Right kidney (tissue), 1 donor: ENCODE results near the gene ESPNL.

Experiments
- DNase-seq: peaks from one replicate; pipeline ENCODE4 v3.0.0-alpha.2; 2016

ESPNL gene

DNA sequence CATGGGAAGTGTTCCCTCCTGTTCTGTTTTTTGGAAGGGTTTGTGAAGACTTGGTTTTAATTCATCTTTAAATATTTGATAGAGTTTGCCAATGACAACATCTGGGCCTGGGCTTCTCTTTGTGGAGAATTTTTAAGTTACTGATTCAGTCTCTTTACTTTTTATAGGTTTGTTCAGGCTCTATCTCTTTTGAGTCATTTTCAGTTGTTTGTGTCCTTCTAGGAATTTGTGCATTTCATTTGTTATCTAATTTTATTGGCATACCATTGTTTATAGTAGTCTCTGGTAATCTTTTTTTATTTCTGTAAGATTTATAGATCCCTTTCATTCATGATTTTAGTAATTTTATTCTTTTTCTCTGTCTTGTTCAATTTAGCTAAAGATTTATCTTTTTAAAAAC is 24.7 kb upstream of the ESPNL start:
- DNase-seq: no peak

DNA sequence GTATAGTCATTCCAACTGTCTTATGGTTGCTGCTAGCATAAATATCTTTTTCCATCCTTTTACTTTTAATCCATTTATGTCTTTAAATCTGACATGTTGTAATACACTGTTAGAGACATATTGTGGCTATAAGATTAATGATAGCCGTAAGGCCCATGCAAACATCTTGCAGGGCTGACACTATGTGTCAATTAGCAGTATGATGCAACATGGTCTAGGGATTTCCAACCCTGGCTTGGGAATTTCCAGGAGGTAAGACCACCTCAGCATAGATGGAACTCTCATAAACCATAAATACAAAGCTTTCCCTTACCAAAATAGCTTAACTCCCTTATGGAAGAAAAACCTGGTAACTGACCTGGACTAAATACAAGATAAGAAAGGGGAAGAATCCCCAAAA is 22.8 kb upstream of the ESPNL start:
- DNase-seq: no peak

DNA sequence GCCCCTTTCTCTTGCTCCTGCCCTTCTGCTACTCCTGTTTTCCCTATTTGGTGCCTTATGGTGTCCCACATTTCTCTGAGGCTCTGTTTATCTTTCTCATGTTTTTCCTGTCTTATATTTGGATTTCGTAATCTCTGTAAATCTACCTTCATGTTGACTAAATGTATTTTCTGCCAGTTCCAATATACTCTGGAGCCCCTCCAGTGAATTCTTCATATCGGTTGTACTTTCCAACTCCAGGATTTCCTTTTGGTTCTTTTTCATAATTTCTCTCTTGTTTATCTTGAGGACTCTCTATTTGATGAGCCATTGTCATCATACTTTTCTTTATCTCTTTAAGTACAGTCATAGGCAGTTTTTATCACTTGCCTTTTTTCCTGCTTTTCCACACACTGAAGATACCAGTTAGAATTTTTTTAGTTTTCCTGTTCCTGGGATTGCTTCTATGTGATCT is 20.2 kb upstream of the ESPNL start:
- DNase-seq: no peak

DNA sequence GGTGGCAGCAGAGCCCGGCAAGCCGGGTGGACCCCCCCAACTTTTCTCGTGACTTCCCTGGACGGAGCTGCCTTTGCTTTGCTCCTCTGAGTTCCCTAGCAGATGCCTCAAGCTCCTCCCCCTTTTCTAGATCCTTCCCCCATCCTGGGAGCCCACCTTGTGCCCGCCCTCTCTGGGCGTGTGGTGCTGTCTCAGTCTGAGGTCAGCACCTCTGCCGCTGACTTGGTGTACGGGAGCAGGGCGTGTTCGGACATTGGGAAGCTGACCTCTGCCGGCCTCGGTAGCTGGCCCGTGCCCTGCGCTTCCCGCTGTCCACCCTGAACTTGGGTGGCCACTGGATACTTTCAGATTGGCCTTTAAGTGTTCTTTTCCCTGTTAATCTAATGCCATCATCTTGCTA is 19.6 kb upstream of the ESPNL start:
- no peak for DNase-seq

DNA sequence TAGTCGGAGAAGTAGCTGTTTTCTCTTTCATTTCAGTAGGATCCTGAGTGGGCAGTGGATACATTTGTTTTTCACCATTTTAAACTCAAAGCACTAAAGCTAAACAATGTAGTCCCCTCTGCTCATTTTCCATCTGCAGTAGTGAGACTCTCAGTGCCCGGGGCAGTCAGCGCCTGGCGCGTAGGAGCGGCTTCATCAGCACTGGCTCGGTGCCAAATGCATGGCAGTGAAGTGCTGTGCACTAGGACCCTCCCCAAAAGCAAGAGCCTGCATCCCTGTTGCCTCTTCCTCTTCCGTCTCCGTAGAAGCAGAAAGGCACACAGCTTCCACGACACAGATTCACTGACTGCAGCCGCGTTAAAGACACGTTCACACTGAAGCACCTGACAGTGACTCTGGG is 19.0 kb upstream of the ESPNL start:
- no peak for DNase-seq

DNA sequence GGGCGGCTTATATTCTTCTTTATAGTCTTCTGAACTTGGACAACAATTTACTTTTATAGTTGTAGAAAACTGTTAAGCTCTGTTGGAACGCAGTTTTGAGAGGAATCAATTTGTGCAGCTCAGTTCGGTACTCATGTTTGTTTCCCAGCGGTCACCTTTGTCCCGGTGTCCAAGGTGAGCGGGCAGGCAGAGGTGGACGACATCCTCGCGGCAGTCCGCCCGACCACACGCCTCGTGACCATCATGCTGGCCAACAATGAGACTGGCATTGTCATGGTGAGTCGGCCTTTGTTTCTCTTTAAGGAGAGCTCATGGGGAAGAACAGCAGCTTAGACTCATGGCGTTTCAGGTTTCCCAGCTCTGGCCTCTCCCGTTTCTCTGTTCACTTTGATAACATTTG is 18.6 kb upstream of the ESPNL start:
- no peak for DNase-seq

DNA sequence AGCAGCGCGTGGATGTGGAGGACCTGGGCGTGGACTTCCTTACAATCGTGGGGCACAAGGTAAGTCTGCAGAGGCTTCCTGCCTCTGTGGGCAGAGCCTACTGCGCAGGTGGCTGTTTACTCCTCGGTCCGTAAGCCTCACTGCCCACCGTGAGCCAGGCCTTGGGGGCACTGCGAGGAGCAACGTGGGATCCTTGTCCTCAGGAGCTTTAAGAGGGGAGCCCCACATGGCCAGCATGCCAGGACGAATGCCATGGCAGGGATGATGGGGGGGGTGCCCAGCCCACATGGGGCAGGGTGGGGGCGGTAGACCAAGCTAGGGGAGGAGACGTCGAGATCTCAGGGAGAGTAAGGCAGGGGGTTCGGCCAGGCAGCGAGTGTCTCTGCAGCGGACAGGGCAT is 18.0 kb upstream of the ESPNL start:
- DNase-seq: no peak

DNA sequence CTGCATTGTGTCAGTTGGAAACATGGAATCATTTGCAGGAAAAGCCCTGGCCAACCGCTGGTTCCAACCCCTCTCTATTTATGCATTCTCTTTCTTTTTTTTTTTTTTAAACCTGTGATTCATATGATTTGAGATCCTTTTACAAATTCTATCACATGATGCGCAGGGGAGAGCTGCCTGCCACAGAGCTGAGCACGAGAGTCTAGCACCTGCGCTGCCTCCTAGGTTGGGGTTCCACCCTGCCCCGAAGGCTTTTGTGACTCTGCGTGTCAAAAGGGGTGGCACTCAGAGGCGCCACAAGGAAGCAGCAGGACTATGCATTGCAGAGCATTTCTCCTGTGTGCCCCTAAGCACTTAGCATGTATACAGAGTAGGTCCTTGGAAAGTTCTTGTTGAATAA is 17.3 kb upstream of the ESPNL start:
- no peak for DNase-seq

DNA sequence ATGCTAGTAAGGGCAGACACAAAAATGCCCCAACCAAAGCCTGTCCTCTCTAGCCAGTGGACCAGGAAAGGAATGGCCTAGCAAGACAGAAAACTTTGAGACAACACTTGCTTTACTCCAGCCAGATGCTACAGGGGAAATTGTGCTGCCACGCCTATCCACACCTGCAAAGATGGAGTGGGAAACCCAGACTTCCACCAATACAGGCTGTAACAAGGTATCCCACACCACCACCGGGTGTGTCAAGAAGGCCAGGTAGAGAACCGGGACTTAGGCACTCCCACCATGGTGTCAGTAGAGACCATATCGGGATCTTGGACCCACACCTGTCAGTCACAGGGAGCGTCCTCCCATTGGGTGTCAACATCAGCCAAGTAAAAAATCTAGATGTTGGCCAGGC is 16.2 kb upstream of the ESPNL start:
- DNase-seq: no peak

DNA sequence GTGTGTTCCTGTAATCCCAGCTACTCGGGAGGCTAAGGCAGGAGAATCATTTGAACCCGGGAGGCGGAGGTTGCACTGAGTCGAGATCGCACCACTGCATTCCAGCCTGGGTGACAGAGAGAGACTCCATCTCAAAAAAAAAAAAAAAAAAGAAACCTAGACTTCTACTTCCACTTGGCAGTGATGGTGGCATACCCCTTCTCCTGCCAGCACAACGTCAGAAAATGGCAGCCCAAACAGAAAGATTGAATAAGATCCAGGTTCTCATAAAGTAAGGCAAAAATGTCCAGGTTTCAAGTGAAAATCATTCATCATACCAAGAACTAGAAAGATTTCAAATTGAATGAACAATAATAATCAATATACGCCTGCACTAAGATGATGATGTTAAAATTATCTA is 15.4 kb upstream of the ESPNL start:
- DNase-seq: no peak

DNA sequence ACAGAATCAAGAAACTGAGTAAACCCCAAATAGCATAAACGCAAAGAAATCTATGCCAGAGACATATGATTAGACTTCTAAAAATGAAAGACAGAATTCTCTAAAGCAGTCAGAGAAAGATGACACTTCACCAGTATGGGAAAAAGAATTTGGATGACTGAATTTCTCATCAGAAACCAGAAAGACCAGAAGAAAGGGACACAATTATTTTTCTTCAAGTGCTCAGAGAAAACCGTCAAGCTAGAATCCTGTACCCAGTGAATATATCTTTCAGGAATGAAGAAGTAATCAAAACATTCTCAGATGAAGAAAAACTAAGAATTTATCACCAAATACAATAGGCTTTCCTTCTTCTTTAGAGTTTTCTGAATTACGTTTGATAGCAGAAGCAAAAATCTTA is 14.2 kb upstream of the ESPNL start:
- DNase-seq: no peak

DNA sequence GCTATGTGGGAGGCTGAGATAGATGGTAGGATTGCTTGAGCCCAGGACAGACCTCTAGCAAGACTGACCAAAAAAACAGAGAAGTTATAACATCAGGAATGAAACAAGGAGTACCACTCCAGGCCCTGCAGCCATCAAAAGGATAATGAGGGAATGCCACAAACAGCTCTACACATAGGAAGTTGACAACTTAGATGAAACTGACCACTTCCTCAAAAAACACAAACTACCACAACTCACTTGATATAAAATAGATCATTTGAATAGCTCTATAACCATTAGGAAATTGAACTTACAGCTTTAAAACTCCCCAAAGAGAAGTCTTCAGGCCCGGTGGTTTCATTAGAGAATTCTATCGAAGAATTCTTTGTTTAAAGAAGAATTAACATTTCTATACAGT is 12.9 kb upstream of the ESPNL start:
- no peak for DNase-seq

DNA sequence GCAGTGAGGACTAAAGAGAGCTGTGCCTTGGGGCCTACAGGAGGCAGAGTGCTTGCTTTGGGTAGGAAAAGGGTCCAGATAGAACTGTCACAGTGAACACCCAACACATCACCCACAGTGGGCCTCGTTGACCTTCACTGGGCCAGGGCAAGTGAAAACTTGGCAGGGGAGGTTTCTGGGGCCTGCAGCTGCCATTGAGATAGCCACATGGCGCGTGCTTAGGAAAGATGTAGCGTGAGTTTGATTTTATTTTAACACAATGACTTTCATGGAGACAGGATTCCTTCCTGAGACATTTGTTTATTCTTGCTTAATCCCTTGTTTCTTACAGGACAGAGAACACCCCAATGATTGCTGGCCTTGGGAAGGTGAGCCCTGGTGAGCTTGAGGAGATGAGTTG is 9.3 kb upstream of the ESPNL start:
- DNase-seq: no peak

DNA sequence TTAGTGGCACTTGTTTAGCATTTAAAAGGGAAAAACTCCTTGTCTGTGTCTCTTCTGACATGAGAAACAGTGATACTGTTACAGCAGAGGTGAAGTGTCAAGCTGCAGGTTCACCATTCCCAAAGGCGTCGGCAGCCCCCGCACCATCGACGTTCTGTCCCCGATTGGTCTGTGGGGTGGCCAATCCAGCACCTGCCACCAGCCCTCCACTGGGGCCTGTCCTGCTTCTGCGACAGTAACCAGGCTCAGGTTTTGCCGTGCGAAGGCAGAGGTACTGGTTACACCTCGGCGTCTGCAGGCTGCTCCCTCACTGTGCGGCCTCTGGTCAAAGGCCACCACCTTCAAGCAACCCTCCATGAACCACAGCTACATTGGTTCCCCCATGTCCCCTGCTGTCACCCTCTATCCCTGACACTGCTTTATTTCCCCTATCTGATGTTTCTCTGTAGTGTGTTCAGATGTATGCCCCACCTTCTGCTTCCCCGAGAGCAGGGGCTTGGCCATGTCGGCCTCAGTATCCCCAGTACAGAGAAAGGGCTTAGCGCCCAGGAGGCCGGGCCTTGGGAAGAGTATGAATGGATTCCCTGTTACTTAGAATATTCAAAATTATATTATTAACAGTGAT is 8.6 kb upstream of the ESPNL start:
- DNase-seq: no peak

DNA sequence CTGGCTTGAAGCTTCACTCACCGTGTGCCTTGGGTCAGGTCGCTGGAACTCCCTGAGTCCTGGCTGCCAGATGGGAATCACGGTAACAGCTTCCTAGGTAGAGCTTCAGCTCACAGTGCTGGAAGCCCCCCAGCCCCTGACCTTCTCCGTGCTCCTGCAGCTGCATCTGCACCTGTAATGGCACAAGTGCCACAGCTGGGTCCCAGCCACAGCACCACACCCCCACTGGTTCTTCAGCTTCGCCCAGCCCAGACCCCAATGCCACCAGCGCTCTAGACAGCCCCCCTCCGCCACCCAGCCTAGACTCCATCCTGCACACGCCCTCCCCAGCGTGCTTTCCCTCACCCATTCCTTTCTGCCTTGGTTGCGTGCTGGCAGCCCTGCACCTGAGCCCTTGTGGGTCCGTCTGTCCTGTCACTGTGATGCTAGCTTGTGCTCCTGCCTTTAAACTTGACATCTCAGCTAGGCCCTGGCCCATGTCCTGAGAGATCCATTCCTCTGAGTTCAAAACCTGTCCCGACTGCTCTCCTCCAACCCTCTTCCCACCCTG is 7.6 kb upstream of the ESPNL start:
- DNase-seq: no peak

DNA sequence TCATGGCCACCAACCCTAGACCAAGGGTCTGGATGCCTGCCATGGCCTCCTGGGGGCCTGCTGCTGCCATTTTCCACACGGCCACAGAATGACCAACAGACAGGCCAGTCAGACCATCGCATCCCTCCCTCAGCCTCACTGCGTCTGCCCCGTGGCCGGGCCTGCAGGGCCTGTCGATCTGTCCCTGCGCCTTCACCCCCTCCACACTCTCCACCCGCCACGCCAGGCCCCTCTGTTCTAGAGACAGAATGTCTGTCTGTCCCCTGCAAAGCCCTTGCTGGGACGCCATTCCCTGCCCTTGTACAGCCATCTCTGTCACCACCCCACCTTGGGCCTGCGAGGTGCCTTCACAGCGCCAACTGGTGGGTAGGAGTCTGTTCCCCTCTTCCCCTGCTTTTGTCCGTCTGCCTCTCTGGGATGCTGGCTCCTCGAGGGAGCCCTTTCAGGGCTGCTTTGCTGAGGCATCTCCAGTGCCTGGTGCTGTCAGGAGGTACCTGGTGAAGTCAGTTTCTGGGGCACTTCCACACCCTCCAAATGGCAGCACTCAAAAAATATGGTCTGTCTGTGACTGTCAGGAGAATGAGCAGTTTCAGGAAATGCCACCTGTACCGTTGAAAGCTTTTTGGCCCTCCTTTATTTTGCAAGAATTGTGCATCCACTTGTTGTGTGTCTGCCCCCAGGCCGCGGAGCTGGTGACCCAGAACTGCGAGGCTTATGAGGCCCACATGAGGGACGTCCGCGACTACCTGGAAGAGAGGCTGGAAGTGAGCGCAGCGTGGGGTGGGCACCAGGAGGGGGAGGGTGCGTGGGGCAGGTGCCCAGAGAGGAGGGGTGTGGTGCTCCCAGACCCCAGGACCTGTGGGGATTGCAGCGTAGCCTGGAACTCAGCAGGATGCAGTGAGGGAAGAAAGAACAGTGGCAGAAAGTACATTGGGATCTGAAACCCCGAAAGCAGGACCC is 6.7 kb upstream of the ESPNL start:
- no peak for DNase-seq

DNA sequence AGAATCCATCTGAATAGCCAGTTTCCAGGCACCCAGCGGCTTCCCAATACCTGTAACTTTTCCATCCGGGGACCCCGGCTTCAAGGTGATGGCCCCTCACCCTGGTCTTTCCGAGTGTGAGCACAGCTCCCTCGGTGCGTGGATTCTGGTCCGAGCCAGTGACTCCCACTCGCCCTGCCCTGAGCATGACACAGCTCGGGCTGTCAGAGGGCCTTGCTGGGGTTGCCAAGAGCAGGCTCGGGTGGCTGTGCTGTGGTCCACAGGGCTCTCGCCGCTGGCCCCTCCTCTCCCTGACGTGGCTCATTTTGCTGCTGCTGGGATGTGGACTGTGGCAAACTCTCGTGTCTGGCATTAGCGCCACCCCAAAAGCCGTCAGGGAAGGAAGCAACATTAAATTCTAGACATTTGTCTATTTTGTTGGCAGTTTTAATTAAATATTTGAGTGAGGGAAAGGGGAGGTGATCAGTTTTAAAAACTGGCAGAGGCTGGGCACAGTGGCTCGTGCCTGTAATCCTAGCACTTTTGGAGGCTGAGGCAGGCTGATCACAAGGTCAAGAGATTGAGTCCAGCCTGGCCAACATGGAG is 5.6 kb upstream of the ESPNL start:
- DNase-seq: no peak

DNA sequence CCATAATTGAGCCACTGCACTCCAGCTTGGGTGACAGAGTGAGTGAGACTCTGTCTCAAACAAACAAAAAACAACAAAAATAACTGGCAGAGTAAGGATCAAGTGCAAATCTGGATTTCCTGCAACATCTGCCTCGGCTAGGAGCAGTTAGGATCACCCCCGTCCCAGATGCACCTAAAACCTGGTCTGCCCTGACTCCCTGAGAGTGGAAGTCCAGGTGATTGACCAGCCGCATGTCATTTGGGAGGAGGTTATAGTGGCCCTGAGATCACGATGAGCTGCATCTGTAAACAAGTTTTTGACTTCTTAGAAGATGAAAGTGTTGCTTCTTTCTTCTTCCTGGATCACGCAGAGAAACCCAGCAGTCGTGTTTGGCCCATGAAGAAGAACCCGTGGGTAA is 5.0 kb upstream of the ESPNL start:
- DNase-seq: no peak

DNA sequence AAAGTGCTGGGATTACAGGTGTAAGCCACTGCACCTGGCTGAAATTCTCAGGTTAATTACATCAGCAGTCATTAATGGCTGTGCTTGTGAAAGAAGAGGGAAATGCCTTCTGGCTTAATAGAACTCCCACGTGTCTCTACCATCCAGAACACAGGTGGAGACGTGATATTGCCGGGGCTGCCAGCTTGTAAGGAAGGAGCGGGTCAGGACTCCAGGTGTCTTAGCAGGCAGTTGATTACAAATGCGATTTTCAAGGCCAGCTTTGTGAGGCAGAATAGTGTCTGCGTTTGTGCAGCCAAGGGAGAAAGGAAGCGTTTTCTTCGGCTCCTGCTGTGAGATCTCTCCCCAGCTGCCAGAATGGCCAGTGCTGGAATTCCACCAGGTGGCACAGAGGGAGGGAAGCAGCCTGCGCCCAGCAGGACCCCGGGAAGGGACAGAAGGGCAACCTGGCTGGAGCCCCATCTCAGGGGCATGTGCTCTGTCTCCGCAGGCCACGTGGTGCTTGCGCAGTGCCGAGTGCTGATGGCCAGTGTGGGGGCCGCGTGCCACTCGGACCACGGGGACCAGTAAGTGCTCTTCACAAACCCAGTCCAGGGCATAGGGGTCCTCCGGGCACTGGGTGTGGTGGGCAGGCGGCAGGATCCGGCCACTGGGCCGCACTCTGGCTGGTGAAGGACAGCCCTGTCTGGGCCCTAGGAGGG is 3.7 kb upstream of the ESPNL start:
- DNase-seq: no peak

DNA sequence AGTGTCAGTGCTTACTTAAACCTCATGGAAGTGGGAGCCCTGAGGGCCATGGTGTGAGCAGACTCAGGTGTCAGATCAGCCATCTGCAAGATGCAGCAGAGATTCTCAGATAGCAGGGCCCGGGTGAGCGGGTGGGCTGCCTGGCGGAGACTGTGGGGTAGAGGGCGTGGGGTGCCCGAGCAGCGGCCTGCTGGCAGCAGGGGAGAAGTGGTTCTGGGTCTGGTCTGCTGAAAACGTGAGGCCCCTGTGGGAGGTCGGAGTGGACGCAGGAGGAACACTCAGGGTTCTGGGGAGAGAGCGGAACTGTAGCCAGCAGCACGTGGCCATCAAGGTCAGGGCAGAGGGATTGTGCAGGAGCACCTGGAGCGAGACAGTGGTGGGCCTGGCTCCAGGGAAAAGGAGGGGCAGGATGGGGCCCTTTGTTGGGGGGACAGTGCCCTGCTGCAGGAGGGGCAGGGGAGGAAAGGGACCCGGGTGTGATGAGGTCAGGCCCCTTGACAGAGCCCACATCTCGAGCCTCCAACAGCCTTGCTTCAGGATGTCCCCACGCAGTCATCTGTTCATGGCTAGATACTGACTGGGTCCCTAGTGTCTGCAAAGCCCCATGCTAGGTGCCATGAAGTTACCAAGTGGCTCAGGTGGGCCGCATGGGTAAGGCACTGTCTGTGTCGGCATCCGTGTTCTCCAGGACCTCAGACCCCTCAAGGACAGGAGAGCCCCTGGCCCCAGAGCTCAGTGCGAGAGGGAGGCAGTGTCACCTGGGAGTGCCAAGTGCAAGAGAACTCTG is 2.7 kb upstream of the ESPNL start:
- no peak for DNase-seq

DNA sequence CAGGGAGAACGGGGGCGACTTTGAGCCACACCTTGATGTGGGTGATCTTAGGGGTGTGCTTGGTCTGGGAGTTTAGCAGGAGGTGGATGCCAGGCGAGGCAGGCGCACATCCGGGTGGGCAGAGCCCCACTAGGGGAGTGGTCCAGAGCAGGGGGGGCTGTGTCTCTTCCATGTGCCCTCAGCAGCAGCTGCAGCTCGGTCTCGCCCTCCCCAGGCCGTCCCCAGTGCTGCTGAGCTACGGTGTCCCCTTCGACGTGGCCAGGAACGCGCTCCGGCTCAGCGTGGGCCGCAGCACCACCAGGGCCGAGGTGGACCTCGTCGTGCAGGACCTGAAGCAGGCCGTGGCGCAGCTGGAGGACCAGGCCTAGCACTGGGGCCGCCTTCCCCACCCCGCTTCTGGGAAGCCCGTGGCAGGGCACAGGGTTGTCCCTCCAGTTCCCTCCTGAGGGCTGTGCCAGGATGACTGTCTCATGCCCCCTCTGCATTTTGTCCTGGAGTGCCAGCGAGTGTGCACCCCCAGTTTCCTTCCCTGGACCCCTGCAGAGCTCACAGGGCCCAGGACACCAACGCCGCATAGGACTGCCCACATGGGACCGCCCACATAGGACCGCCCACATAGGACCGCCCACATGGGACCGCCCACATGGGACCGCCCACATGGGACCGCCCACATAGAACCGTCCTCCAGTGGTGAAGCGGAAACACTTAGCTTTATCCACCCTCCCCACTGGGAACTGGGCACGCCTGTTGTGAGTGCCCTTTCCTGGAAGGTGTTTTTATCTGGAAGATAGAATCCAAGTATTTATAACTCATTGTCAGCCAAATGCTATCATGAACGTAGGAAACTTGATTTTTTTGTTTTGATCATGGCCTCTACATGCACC is 1.9 kb upstream of the ESPNL start:
- no peak for DNase-seq
